OCI-LY3 (cell line): ENCODE measurements around the gene NAV2.

Source experiments
- H2AFZ ChIP-seq: fragments of 200-600, 300-600 bp; shearing (Covaris generic); 2 replicates; pipeline ENCODE4 v1.6.0; 2014; ENCODE audit warnings: antibody characterized with exemption, low read depth, low read length
- H3K27ac ChIP-seq: fragments of 200-600, 300-600 bp; sonication (generic); 2 replicates; pipeline ENCODE4 v1.5.1; 2014; ENCODE audit warnings: mild to moderate bottlenecking, low read length, moderate library complexity, mixed read lengths
- H3K27me3 ChIP-seq: fragments of 200-600, 300-600 bp; sonication (generic); 2 replicates; pipeline ENCODE4 v1.6.1; 2014; ENCODE audit warnings: low read depth, low read length, mixed read lengths
- H3K36me3 ChIP-seq: fragments of 200-600, 300-600 bp; sonication (generic); replicated peaks from 2 replicates; pipeline ENCODE3; 2014; ENCODE audit warnings: low read depth, low read length, mixed read lengths
- H3K4me1 ChIP-seq: fragments of 300-600, 200-600 bp; sonication (generic); 2 replicates; pipeline ENCODE4 v1.6.1; 2014; ENCODE audit warnings: low read length, mixed read lengths
- H3K4me2 ChIP-seq: fragments of 200-600, 300-600 bp; sonication (generic); 2 replicates; pipeline ENCODE4 v1.6.1; 2014; ENCODE audit warnings: low read length, mixed read lengths
- H3K4me3 ChIP-seq: fragments of 300-600, 200-600 bp; sonication (generic); 2 replicates; pipeline ENCODE4 v1.5.1; 2014; ENCODE audit warnings: antibody characterized with exemption, mild to moderate bottlenecking, low read length, moderate library complexity
- H3K79me2 ChIP-seq: fragments of 300-600, 200-600 bp; shearing (Covaris generic); 2 replicates; pipeline ENCODE4 v1.6.1; 2014; ENCODE audit warnings: mild to moderate bottlenecking, low read length, mixed read lengths
- H3K9ac ChIP-seq: fragments of 300-600, 200-600 bp; shearing (Covaris generic); 2 replicates; pipeline ENCODE4 v1.6.0; 2014; ENCODE audit warnings: mild to moderate bottlenecking, low read length, moderate library complexity
- H3K9me3 ChIP-seq: fragments of 200-600, 300-600 bp; shearing (Covaris generic); 2 replicates; pipeline ENCODE4 v1.6.1; 2014; ENCODE audit warnings: low read length, mixed read lengths; ENCODE audit not compliant: insufficient read depth
- H4K20me1 ChIP-seq: fragments of 200-600, 300-600 bp; sonication (generic); 2 replicates; pipeline ENCODE4 v1.6.1; 2016; ENCODE audit warnings: low read length, mixed read lengths; ENCODE audit not compliant: insufficient read depth
- CTCF ChIP-seq: fragments of 200-600, 300-600 bp; sonication (generic); IDR thresholded peaks from 2 replicates; pipeline ENCODE4 v1.5.1; 2014; ENCODE audit warnings: antibody characterized with exemption, low read length, low read depth
- EZH2phosphoT487 ChIP-seq: fragments of 200-600 bp; shearing (Covaris generic); IDR thresholded peaks from 2 replicates; pipeline ENCODE4 v1.6.1; 2018; ENCODE audit warnings: antibody characterized with exemption, mixed run types, low read depth

NAV2 gene

GRCh38 chr11:19919050-19919561, 206.5 kb downstream of the NAV2 start:
- no peak overlapping the region for H3K27ac ChIP-seq
- no peaks in the 10 kb centered on the region for H4K20me1 ChIP-seq
- H3K27me3 ChIP-seq, result peaks cover 57% of the 10 kb centered on the region
- H3K4me3 ChIP-seq, result no peak overlapping the region
- H3K79me2 ChIP-seq, result no peaks in the 10 kb centered on the region
- TF ChIP-seq EZH2phosphoT487, result no peak
- no peak for TF ChIP-seq CTCF
- H2AFZ ChIP-seq, result no peak overlapping the region
- H3K4me2 ChIP-seq, result no peak overlapping the region
- H3K4me1 ChIP-seq, result no peaks in the 10 kb centered on the region
- H3K9ac ChIP-seq, result no peak overlapping the region
- H3K36me3 ChIP-seq, result no peaks in the 10 kb centered on the region
- H3K9me3 ChIP-seq, result no peaks in the 10 kb centered on the region

GRCh38 chr11:19920982-19921381, 208.3 kb downstream of the NAV2 start:
- Histone ChIP-seq H3K36me3 (no peaks in the 10 kb centered on the region), H3K79me2 (no peaks in the 10 kb centered on the region), H3K9me3 (no peaks in the 10 kb centered on the region)

GRCh38 chr11:19921976-19922688, 209.5 kb downstream of the NAV2 start:
- H4K20me1 ChIP-seq, result no peaks in the 10 kb centered on the region
- no peak overlapping the region for H3K4me3 ChIP-seq
- peaks cover 64% of the 10 kb centered on the region for H3K27me3 ChIP-seq
- H3K27ac ChIP-seq, result no peak overlapping the region
- H2AFZ ChIP-seq, result no peak overlapping the region
- H3K4me1 ChIP-seq, result no peaks in the 10 kb centered on the region
- H3K79me2 ChIP-seq, result no peaks in the 10 kb centered on the region
- no peaks in the 10 kb centered on the region for H3K9me3 ChIP-seq
- no peaks in the 10 kb centered on the region for H3K36me3 ChIP-seq
- TF ChIP-seq CTCF (no peak), EZH2phosphoT487 (no peak)
- H3K9ac ChIP-seq, result no peak overlapping the region
- H3K4me2 ChIP-seq, result no peak overlapping the region

More at GRCh38 chr11:19920982-19921381, 208.3 kb downstream of the NAV2 start:
- Histone ChIP-seq H2AFZ (no peak overlapping the region), H3K9ac (no peak overlapping the region), H3K4me1 (no peaks in the 10 kb centered on the region), H3K27ac (no peak overlapping the region), H3K4me2 (no peak overlapping the region), H3K27me3 (peaks cover 58% of the 10 kb centered on the region), H3K4me3 (no peak overlapping the region), H4K20me1 (no peaks in the 10 kb centered on the region)
- TF ChIP-seq CTCF, result no peak
- TF ChIP-seq EZH2phosphoT487, result no peak

- H3K4me3 ChIP-seq, result no peak overlapping the region
- no peaks in the 10 kb centered on the region for H3K36me3 ChIP-seq
- no peaks in the 10 kb centered on the region for H3K79me2 ChIP-seq
- H3K27me3 ChIP-seq, result peaks cover 64% of the 10 kb centered on the region
- H2AFZ ChIP-seq, result no peak overlapping the region
- H3K9me3 ChIP-seq, result no peaks in the 10 kb centered on the region
- H3K27ac ChIP-seq, result no peak overlapping the region
- H3K4me1 ChIP-seq, result no peaks in the 10 kb centered on the region
- H3K4me2 ChIP-seq, result no peak overlapping the region
- H4K20me1 ChIP-seq, result no peaks in the 10 kb centered on the region
- no peak overlapping the region for H3K9ac ChIP-seq
- TF ChIP-seq CTCF (no peak), EZH2phosphoT487 (no peak)
Measured at GRCh38 chr11:19922689-19923035, 210.0 kb downstream of the NAV2 start.
